GM12878 (cell line): ENCODE measurements around the gene ROBO1. TPM values are rescaled to one million over a fixed set of nuclear protein-coding genes. Genes with fewer than 3 reads are reported as not detected.

Source experiments
- ATAC-seq: fragments of 200-7000 bp; cut with Tn5 transposase; 3 replicates; pipeline ENCODE4 v1.9.1; 2020; ENCODE audit warnings: mild to moderate bottlenecking, moderate library complexity
- BruUV-seq: library from RNA; stranded (reverse); fragments of 400-500 nt; replicated peaks from 2 replicates; lab custom pipeline; 2021; lab: Mats Ljungman, UMichigan
- CTCF ChIA-PET: fragments of 300-600 bp; sonication (Branson Sonifier 250); formaldehyde crosslinking; extraction: SDS; loops from one replicate; lab custom pipeline; 2021; ENCODE audit warnings: inconsistent platforms; lab: Yijun Ruan, JAX
- POLR2A ChIA-PET: fragments of 350-600 bp; formaldehyde crosslinking; extraction: SDS; loops from one replicate; lab custom pipeline; 2021; ENCODE audit warnings: inconsistent platforms; lab: Charles Lee
- RAD21 ChIA-PET: fragments of 300-600 bp; sonication (Branson Sonifier 250); formaldehyde crosslinking; loops from one replicate; lab custom pipeline; 2023; ENCODE audit warnings: antibody characterized with exemption; ENCODE audit not compliant: unreplicated experiment; lab: Charles Lee
- SMC1A ChIA-PET: fragments of 300-600 bp; sonication (Branson Sonifier 250); formaldehyde crosslinking; loops from one replicate; lab custom pipeline; 2023; ENCODE audit not compliant: unreplicated experiment, uncharacterized antibody; lab: Charles Lee
- DNase-seq: peaks from one replicate; pipeline ENCODE4 v3.0.0-alpha.2; 2011; ENCODE audit warnings: low read depth, low spot score
- FAIRE-seq: peaks from 3 replicates; lab custom pipeline; 2011; peaks lifted over from hg19 to GRCh38; lab: Jason Lieb, UNC
- H2AFZ ChIP-seq: 2 replicates; pipeline ENCODE4 v1.6.0; 2011; ENCODE audit warnings: low read depth, low read length, control low read depth; ENCODE audit not compliant: control insufficient read depth
- H3K27ac ChIP-seq: 2 replicates; pipeline ENCODE4 v1.5.1; 2011; ENCODE audit warnings: control low read depth; ENCODE audit not compliant: control insufficient read depth, insufficient read depth
- H3K27me3 ChIP-seq, 2 experiments: replicated peaks in 1 of 2; 2 replicates each; pipeline versions ENCODE4 v1.6.0 to v1.6.1; 2011; ENCODE audit warnings: low read length in 1 of 2; ENCODE audit not compliant: control insufficient read depth in 2 of 2, insufficient read depth in 2 of 2
- H3K36me3 ChIP-seq, 2 experiments: 2 replicates each; pipeline ENCODE4 v1.5.1; 2011; ENCODE audit warnings: low read length in 1 of 2; ENCODE audit not compliant: control insufficient read depth in 2 of 2, insufficient read depth in 2 of 2
- H3K4me1 ChIP-seq: 2 replicates; pipeline ENCODE4 v1.6.1; 2011; ENCODE audit warnings: mild to moderate bottlenecking, low read length, moderate library complexity, mixed read lengths; ENCODE audit not compliant: control insufficient read depth, insufficient read depth
- H3K4me2 ChIP-seq: 2 replicates; pipeline ENCODE4 v1.6.0; 2011; ENCODE audit warnings: control low read depth; ENCODE audit not compliant: control insufficient read depth, insufficient read depth
- H3K4me3 ChIP-seq: fragments of 200-600 bp; sonication (generic); 2 replicates; pipeline ENCODE4 v1.5.1; 2016
- H3K79me2 ChIP-seq: 2 replicates; pipeline ENCODE4 v1.6.0; 2011; ENCODE audit warnings: low read length; ENCODE audit not compliant: control insufficient read depth, insufficient read depth
- H3K9ac ChIP-seq: 2 replicates; pipeline ENCODE4 v1.8.0; 2011; ENCODE audit warnings: low read length, control low read depth, mixed read lengths; ENCODE audit not compliant: control insufficient read depth, insufficient read depth
- H3K9me3 ChIP-seq: replicated peaks from 3 replicates; pipeline ENCODE4 v1.5.1; 2011; ENCODE audit warnings: mild to moderate bottlenecking, low read length; ENCODE audit not compliant: control insufficient read depth, insufficient read depth
- H4K20me1 ChIP-seq: 2 replicates; pipeline ENCODE4 v1.6.0; 2011; ENCODE audit not compliant: control insufficient read depth, insufficient read depth
- BRCA1 ChIP-seq: IDR thresholded peaks from 2 replicates; pipeline ENCODE4 v1.6.1; 2011; ENCODE audit warnings: low read depth, low read length, improper control_type of control experiment
- GABPA ChIP-seq: IDR thresholded peaks from 2 replicates; pipeline ENCODE4 v1.6.1; 2014; ENCODE audit warnings: antibody characterized with exemption, low read depth, mild to moderate bottlenecking, inconsistent platforms
- MEF2A ChIP-seq: IDR thresholded peaks from 2 replicates; pipeline ENCODE4 v1.6.1; 2011; ENCODE audit warnings: low read depth, mild to moderate bottlenecking, low read length, moderate library complexity; ENCODE audit not compliant: insufficient read depth
- PML ChIP-seq: IDR thresholded peaks from 2 replicates; pipeline ENCODE4 v1.6.1; 2012; ENCODE audit warnings: low read length, inconsistent platforms
- RCOR1 ChIP-seq: conservative IDR thresholded peaks from 2 replicates; pipeline ENCODE4 v1.6.1; 2012; ENCODE audit warnings: low read depth, low read length, improper control_type of control experiment
- SMARCA5 ChIP-seq: fragments of 450-650 bp; IDR thresholded peaks from 2 replicates; pipeline ENCODE4 v1.6.1; 2017; ENCODE audit warnings: mild to moderate bottlenecking
- TCF3 ChIP-seq: IDR thresholded peaks from 2 replicates; pipeline ENCODE4 v1.6.1; 2012; ENCODE audit warnings: low read depth, mild to moderate bottlenecking, low read length, borderline replicate concordance; ENCODE audit not compliant: insufficient read depth
- WGBS: methylation state at CpG from one replicate; pipeline ENCODE4 v1.1.6; 2016; ENCODE audit warnings: low lambda C conversion rate; ENCODE audit not compliant: insufficient replicate concordance, insufficient coverage; ENCODE audit errors: missing lambda C conversion rate; 5-methylcytosine and 5-hydroxymethylcytosine counted together
- in situ Hi-C: fragments of 300-500 bp; cut with MboI; formaldehyde crosslinking; loops from 9 replicates; pipeline ENCODE4 v1.14.3; 2018; ENCODE audit warnings: mixed read lengths
- intact Hi-C: fragments of 100-400 bp; cut with micrococcal nuclease; formaldehyde crosslinking; loops from one replicate; pipeline ENCODE4 v1.14.2; 2022; ENCODE audit not compliant: unreplicated experiment
- polyA plus RNA-seq, 11 experiments: library from polyadenylated mRNA; depleted of rRNA in 4 of 11; unstranded in 6 of 11; stranded (reverse) in 5 of 11; fragments of >200 nt; fragmentation: Nextera tagmentation in 4 of 11; fragmentation: Illumina TruSeq in 1 of 11; extraction: Ambion mirVana in 4 of 11; extraction: Trizol in 1 of 11; gene quantifications; 1 replicate in 1 of 11; 2 replicates in 10 of 11; pipeline versions ENCODE4 v1.2.1 to v1.2.3, GENCODE V29; 2011 to 2016; ENCODE audit warnings: inconsistent platforms in 2 of 11, missing spikeins in 2 of 11, low read depth in 1 of 11
- total RNA-seq, 4 experiments: library from RNA; depleted of rRNA in 3 of 4; stranded (reverse); fragments of >200 nt in 3 of 4; fragmentation: Illumina TruSeq in 1 of 4; extraction: Trizol in 1 of 4; gene quantifications; 2 replicates each; pipeline versions ENCODE4 v1.2.1 to v1.2.3, GENCODE V29; 2013 to 2021
- TF ChIP-seq, protein P1 (sequence below): IDR thresholded peaks from 2 replicates; pipeline ENCODE4 v1.6.1; 2012; ENCODE audit warnings: low read depth, low read length, improper control_type of control experiment

The ROBO1 gene
- total and polyA plus RNA-seq, 10 of the 15 experiments (the other 5 are each of a cell fraction or from before 2014, with no cell fraction given) = 0.29 to 46.5 (median 1.2) TPM

DNA sequence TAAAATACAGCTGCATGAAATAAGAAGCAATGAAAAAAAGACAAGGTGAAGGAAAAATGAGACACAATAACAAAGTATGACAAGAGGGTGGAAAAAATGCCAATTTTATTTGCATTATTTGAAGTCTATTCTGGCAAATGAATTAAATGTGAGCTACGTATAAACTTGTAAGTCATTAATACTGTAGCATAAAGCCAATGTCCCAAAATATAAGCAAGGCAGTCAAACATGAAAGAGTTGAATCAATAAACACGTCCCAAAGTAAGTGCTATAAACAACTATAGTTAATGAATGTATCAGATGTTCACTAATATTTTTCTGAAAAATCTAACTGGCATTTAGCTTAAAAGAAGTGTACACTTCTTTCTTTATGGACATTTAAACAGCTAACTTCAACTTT, 481.9 kb downstream of the ROBO1 start:
- H4K20me1 ChIP-seq = no peaks in the 10 kb centered on the region
- SMC1A ChIA-PET = interaction anchor here (1.3 to 1.4 kb wide), 2 partner anchors 22 to 25 kb away, joined by 3 to 4 read pairs; no protein-coding TSS in a partner anchor
- CTCF ChIA-PET = interaction anchor here (1.2 kb wide), 1 partner anchor 76 kb away, joined by 3 read pairs; no protein-coding TSS in a partner anchor
- POLR2A ChIA-PET = no interaction called here
- RAD21 ChIA-PET = no interaction called here
- H3K9me3 ChIP-seq = no peaks in the 10 kb centered on the region
- H3K4me3 ChIP-seq = no peak overlapping the region
- in situ Hi-C loops (no loop called here), intact Hi-C loops (no loop called here)
- H3K4me2 ChIP-seq = no peak overlapping the region
- DNase-seq = no peak
- no TSS peak for BruUV-seq
- H2AFZ ChIP-seq = no peak overlapping the region
- no peaks in the 10 kb centered on the region for H3K36me3 ChIP-seq
- WGBS = 43% methylated on average over 2 of the region's 2 CpGs
- no peak for FAIRE-seq
- no peaks in the 10 kb centered on the region for H3K4me1 ChIP-seq
- H3K27ac ChIP-seq = no peak overlapping the region
- no peak for ATAC-seq
- H3K79me2 ChIP-seq = no peaks in the 10 kb centered on the region
- H3K27me3 ChIP-seq = no peaks in the 10 kb centered on the region
- TF ChIP-seq SMARCA5 (no peak), BRCA1 (no peak), GABPA (no peak), PML (no peak), RCOR1 (no peak), MEF2A (no peak)
- TF ChIP-seq, protein P1, sequence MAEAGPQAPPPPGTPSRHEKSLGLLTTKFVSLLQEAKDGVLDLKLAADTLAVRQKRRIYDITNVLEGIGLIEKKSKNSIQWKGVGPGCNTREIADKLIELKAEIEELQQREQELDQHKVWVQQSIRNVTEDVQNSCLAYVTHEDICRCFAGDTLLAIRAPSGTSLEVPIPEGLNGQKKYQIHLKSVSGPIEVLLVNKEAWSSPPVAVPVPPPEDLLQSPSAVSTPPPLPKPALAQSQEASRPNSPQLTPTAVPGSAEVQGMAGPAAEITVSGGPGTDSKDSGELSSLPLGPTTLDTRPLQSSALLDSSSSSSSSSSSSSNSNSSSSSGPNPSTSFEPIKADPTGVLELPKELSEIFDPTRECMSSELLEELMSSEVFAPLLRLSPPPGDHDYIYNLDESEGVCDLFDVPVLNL = no peak
- H3K9ac ChIP-seq = no peak overlapping the region

DNA sequence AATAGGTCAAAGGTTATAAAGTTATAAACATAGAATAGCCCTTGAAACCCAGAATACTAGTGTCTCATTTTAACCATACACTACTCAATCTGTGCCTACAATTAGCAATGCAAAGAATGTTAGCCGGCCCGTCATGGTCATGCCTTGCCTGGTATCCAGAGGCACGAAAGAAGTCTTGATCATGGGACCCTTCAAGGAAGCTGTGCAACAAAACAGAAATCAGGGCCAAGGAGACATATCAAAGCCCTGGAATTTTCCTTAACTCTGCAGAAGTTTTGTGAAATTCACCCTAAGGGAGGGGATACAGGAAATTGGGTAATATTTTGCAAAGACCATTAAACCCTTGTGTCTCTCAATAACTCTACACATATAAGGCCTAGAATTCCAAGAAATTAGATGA, 482.4 kb downstream of the ROBO1 start:
- Histone ChIP-seq H3K4me3 (no peak overlapping the region), H3K4me1 (no peaks in the 10 kb centered on the region), H4K20me1 (no peaks in the 10 kb centered on the region)
- in situ Hi-C loops (no loop called here), intact Hi-C loops (no loop called here)
- no peak for TF ChIP-seq TCF3
- TF ChIP-seq, all 136 proteins: peak for 0
- ChIA-PET SMC1A (interaction anchor here (1.3 to 1.4 kb wide), 2 partner anchors 22 to 25 kb away, joined by 3 to 4 read pairs; no protein-coding TSS in a partner anchor), RAD21 (no interaction called here), CTCF (interaction anchor here (1.2 kb wide), 1 partner anchor 77 kb away, joined by 3 read pairs; no protein-coding TSS in a partner anchor), POLR2A (no interaction called here)
- ATAC-seq = peak; percentile 83
- FAIRE-seq = no peak
- Histone ChIP-seq H3K79me2 (no peaks in the 10 kb centered on the region), H3K27me3 (no peaks in the 10 kb centered on the region), H3K4me2 (no peak overlapping the region), H3K9me3 (no peaks in the 10 kb centered on the region), H2AFZ (no peak overlapping the region), H3K27ac (no peak overlapping the region), H3K36me3 (no peaks in the 10 kb centered on the region), H3K9ac (no peak overlapping the region)
- WGBS = 43% methylated on average over 3 of the region's 3 CpGs
- DNase-seq = no peak
- no TSS peak for BruUV-seq
